SK-N-SH (cell line): Measurements from ENCODE around the gene PAPSS2. TPM values are rescaled to one million over a fixed set of nuclear protein-coding genes. Genes with fewer than 3 reads are reported as not detected.

Source experiments
- CTCF ChIA-PET: fragments of 300-600, 350-600 bp; formaldehyde crosslinking; extraction: SDS; loops from one replicate; lab custom pipeline; 2021; lab: Yijun Ruan, JAX
- POLR2A ChIA-PET: fragments of 350-600 bp; sonication (Branson Sonifier 250); formaldehyde crosslinking; extraction: SDS; loops from one replicate; lab custom pipeline; 2020; ENCODE audit warnings: antibody characterized with exemption, inconsistent platforms; lab: Yijun Ruan, JAX
- DNase-seq: peaks from one replicate; pipeline ENCODE4 v3.0.0; 2012
- H2AFZ ChIP-seq: fragments of 200-600 bp; sonication (generic); 2 replicates; pipeline ENCODE4 v1.8.1; 2016; ENCODE audit warnings: antibody characterized with exemption, mild to moderate bottlenecking, low read depth
- H3F3A ChIP-seq: fragments of 200-600 bp; sonication (generic); replicated peaks from 2 replicates; pipeline ENCODE3; 2016; ENCODE audit warnings: antibody characterized with exemption, mild to moderate bottlenecking; ENCODE audit not compliant: insufficient read depth
- H3K27ac ChIP-seq, 2 experiments: fragments of 200-500 bp in 1 of 2; fragments of 200-600 bp in 1 of 2; sonication (Bioruptor generic) in 1 of 2; sonication (generic), shearing (Covaris generic) in 1 of 2; 2 replicates each; pipeline versions ENCODE4 v1.5.1 to v1.6.1; 2014 to 2016; ENCODE audit warnings: low read depth in 2 of 2, inconsistent platforms in 1 of 2, low read length in 1 of 2, mild to moderate bottlenecking in 1 of 2, mixed read lengths in 1 of 2
- H3K27me3 ChIP-seq: fragments of 200-600 bp; sonication (generic), shearing (Covaris generic); 2 replicates; pipeline ENCODE4 v1.6.1; 2016; ENCODE audit warnings: mixed run types; ENCODE audit not compliant: insufficient read depth
- H3K36me3 ChIP-seq, 2 experiments: fragments of 200-500 bp in 1 of 2; fragments of 200-600 bp in 1 of 2; sonication (Bioruptor generic) in 1 of 2; sonication (generic) in 1 of 2; replicated peaks in 1 of 2; 2 replicates each; pipeline versions ENCODE3 to v1.5.1; 2014 to 2016; ENCODE audit warnings: low read length in 1 of 2, mild to moderate bottlenecking in 1 of 2; ENCODE audit not compliant: insufficient read depth in 2 of 2, control insufficient read depth in 1 of 2
- H3K4me1 ChIP-seq, 2 experiments: fragments of 200-500 bp in 1 of 2; fragments of 200-600 bp in 1 of 2; sonication (Bioruptor generic) in 1 of 2; sonication (generic), shearing (Covaris generic) in 1 of 2; 2 replicates each; pipeline versions ENCODE4 v1.5.1 to v1.6.1; 2014 to 2016; ENCODE audit warnings: low read depth in 1 of 2, low read length in 1 of 2, mixed run types in 1 of 2; ENCODE audit not compliant: insufficient read depth in 2 of 2, control insufficient read depth in 1 of 2
- H3K4me2 ChIP-seq: fragments of 200-600 bp; sonication (generic), shearing (Covaris generic); 2 replicates; pipeline ENCODE4 v1.6.1; 2017; ENCODE audit warnings: mixed run types
- H3K4me3 ChIP-seq, 2 experiments: fragments of 200-500 bp in 1 of 2; fragments of 200-600 bp in 1 of 2; sonication (Bioruptor generic) in 1 of 2; sonication (generic), shearing (Covaris generic) in 1 of 2; 2 replicates each; pipeline versions ENCODE4 v1.5.1 to v1.8.1; 2014 to 2016; ENCODE audit warnings: low read depth in 2 of 2, inconsistent platforms in 1 of 2, low read length in 1 of 2, mild to moderate bottlenecking in 1 of 2, mixed read lengths in 1 of 2, moderate library complexity in 1 of 2
- H3K79me2 ChIP-seq: fragments of 200-600 bp; sonication (generic); 2 replicates; pipeline ENCODE4 v1.8.1; 2017; ENCODE audit warnings: mild to moderate bottlenecking; ENCODE audit not compliant: insufficient read depth
- H3K9ac ChIP-seq: fragments of 200-600 bp; sonication (generic); 2 replicates; pipeline ENCODE4 v1.6.1; 2017; ENCODE audit warnings: mixed run types
- H3K9me2 ChIP-seq: fragments of 200-600 bp; sonication (generic); 2 replicates; pipeline ENCODE4 v1.6.1; 2017; ENCODE audit warnings: mixed run types
- H3K9me3 ChIP-seq: fragments of 200-600 bp; sonication (generic); 2 replicates; pipeline ENCODE4 v1.6.1; 2017; ENCODE audit warnings: mixed run types, mild to moderate bottlenecking, moderate library complexity
- H4K20me1 ChIP-seq: fragments of 200-600 bp; sonication (generic); 2 replicates; pipeline ENCODE4 v1.6.1; 2017; ENCODE audit warnings: mild to moderate bottlenecking, mixed run types; ENCODE audit not compliant: insufficient read depth
- ELF1 ChIP-seq: IDR thresholded peaks from 2 replicates; pipeline ENCODE4 v1.4.0; 2012
- EP300 ChIP-seq, 2 experiments: IDR thresholded peaks; 2 replicates each; pipeline versions ENCODE4 v1.4.0 to v1.6.1; 2012; ENCODE audit warnings: borderline replicate concordance in 1 of 2, low read depth in 1 of 2, low read length in 1 of 2
- EZH2phosphoT487 ChIP-seq: fragments of 200-600 bp; sonication (generic); IDR thresholded peaks from 2 replicates; pipeline ENCODE4 v1.6.1; 2017; ENCODE audit warnings: low read depth, mixed run types, mild to moderate bottlenecking, antibody characterized with exemption, moderate library complexity, borderline replicate concordance
- FOXJ3 ChIP-seq: sonication (generic); formaldehyde crosslinking; IDR thresholded peaks from 2 replicates; pipeline ENCODE4 v1.5.1; 2020; ENCODE audit warnings: mild to moderate bottlenecking, missing genetic modification reagents
- FOXM1 ChIP-seq: IDR thresholded peaks from 2 replicates; pipeline ENCODE4 v1.4.0; 2012; ENCODE audit warnings: low read depth, mild to moderate bottlenecking
- GABPA ChIP-seq: IDR thresholded peaks from 2 replicates; pipeline ENCODE4 v1.4.0; 2012; ENCODE audit warnings: low read depth, mild to moderate bottlenecking
- JUND ChIP-seq: IDR thresholded peaks from 2 replicates; pipeline ENCODE4 v1.4.0; 2012
- RXRA ChIP-seq: IDR thresholded peaks from 2 replicates; pipeline ENCODE4 v1.4.0; 2012; ENCODE audit warnings: low read depth, mild to moderate bottlenecking, borderline replicate concordance
- WGBS: methylation state at CpG from one replicate; pipeline ENCODE4 v1.1.6; 2017; ENCODE audit warnings: low lambda C conversion rate; 5-methylcytosine and 5-hydroxymethylcytosine counted together
- polyA plus RNA-seq, 3 experiments: library from polyadenylated mRNA; depleted of rRNA; stranded (reverse); fragments of >200 nt; gene quantifications; 2 replicates each; pipeline ENCODE4 v1.2.3, GENCODE V29; 2012
- TF ChIP-seq, protein P1 (sequence below): IDR thresholded peaks from 2 replicates; pipeline ENCODE4 v1.4.0; 2012; ENCODE audit warnings: low read depth, borderline replicate concordance
- TF ChIP-seq, protein P2 (sequence below): IDR thresholded peaks from 2 replicates; pipeline ENCODE4 v1.6.1; 2012; ENCODE audit warnings: mild to moderate bottlenecking, low read depth, low read length, moderate library complexity
- TF ChIP-seq, protein P3 (sequence below): IDR thresholded peaks from 2 replicates; pipeline ENCODE4 v1.4.0; 2012; ENCODE audit warnings: low read depth, borderline replicate concordance
- TF ChIP-seq, protein P4 (sequence below): IDR thresholded peaks from 2 replicates; pipeline ENCODE4 v1.4.0; 2012; ENCODE audit warnings: low read depth
- TF ChIP-seq, protein P5 (sequence below): fragments of 150-350 bp; IDR thresholded peaks from 2 replicates; pipeline ENCODE4 v1.6.1; 2017; ENCODE audit warnings: antibody characterized with exemption, low read length, low read depth, borderline replicate concordance

PAPSS2 gene
- polyA plus RNA-seq, 1 of the 3 experiments (the other 2 are of a cell fraction) = 50.0 TPM

DNA sequence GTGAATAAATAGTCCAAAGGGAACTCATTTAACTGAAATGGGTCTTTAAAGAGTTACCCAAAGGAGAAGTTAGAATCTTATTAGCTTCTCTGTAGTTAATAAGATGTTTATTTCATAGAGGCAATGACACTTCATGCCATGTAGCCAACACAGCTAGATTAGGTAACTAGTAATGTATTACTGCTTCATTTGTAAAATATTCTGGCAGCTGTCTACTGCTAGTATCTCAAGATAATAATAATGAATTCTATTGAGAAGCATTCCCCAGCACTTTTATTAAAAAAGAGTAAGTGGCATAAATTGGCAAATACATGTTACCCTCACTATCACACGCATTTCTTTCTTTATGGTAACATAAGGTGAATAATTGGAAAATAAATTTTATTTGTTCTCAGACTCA lies 10.1 kb downstream of the PAPSS2 start:
- TF ChIP-seq, protein P1, sequence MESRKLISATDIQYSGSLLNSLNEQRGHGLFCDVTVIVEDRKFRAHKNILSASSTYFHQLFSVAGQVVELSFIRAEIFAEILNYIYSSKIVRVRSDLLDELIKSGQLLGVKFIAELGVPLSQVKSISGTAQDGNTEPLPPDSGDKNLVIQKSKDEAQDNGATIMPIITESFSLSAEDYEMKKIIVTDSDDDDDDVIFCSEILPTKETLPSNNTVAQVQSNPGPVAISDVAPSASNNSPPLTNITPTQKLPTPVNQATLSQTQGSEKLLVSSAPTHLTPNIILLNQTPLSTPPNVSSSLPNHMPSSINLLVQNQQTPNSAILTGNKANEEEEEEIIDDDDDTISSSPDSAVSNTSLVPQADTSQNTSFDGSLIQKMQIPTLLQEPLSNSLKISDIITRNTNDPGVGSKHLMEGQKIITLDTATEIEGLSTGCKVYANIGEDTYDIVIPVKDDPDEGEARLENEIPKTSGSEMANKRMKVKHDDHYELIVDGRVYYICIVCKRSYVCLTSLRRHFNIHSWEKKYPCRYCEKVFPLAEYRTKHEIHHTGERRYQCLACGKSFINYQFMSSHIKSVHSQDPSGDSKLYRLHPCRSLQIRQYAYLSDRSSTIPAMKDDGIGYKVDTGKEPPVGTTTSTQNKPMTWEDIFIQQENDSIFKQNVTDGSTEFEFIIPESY = no peak
- TF ChIP-seq EZH2phosphoT487 = no peak
- TF ChIP-seq GABPA = no peak
- no peak for TF ChIP-seq EP300 (IDR thresholded peaks at IDR 0.05; ENCODE audit: borderline replicate concordance in 1 of 2, low read depth in 1 of 2, low read length in 1 of 2)
- TF ChIP-seq, protein P2, sequence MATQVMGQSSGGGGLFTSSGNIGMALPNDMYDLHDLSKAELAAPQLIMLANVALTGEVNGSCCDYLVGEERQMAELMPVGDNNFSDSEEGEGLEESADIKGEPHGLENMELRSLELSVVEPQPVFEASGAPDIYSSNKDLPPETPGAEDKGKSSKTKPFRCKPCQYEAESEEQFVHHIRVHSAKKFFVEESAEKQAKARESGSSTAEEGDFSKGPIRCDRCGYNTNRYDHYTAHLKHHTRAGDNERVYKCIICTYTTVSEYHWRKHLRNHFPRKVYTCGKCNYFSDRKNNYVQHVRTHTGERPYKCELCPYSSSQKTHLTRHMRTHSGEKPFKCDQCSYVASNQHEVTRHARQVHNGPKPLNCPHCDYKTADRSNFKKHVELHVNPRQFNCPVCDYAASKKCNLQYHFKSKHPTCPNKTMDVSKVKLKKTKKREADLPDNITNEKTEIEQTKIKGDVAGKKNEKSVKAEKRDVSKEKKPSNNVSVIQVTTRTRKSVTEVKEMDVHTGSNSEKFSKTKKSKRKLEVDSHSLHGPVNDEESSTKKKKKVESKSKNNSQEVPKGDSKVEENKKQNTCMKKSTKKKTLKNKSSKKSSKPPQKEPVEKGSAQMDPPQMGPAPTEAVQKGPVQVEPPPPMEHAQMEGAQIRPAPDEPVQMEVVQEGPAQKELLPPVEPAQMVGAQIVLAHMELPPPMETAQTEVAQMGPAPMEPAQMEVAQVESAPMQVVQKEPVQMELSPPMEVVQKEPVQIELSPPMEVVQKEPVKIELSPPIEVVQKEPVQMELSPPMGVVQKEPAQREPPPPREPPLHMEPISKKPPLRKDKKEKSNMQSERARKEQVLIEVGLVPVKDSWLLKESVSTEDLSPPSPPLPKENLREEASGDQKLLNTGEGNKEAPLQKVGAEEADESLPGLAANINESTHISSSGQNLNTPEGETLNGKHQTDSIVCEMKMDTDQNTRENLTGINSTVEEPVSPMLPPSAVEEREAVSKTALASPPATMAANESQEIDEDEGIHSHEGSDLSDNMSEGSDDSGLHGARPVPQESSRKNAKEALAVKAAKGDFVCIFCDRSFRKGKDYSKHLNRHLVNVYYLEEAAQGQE = no peak
- TF ChIP-seq FOXM1 = no peak
- no peak for TF ChIP-seq JUND
- TF ChIP-seq, protein P3, sequence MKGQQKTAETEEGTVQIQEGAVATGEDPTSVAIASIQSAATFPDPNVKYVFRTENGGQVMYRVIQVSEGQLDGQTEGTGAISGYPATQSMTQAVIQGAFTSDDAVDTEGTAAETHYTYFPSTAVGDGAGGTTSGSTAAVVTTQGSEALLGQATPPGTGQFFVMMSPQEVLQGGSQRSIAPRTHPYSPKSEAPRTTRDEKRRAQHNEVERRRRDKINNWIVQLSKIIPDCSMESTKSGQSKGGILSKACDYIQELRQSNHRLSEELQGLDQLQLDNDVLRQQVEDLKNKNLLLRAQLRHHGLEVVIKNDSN = no peak
- TF ChIP-seq, protein P4, sequence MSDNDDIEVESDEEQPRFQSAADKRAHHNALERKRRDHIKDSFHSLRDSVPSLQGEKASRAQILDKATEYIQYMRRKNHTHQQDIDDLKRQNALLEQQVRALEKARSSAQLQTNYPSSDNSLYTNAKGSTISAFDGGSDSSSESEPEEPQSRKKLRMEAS = no peak
- no peak for TF ChIP-seq ELF1
- no peak for TF ChIP-seq RXRA
- TF ChIP-seq, protein P5, sequence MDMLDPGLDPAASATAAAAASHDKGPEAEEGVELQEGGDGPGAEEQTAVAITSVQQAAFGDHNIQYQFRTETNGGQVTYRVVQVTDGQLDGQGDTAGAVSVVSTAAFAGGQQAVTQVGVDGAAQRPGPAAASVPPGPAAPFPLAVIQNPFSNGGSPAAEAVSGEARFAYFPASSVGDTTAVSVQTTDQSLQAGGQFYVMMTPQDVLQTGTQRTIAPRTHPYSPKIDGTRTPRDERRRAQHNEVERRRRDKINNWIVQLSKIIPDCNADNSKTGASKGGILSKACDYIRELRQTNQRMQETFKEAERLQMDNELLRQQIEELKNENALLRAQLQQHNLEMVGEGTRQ = no peak
- no peak for TF ChIP-seq FOXJ3
- Histone ChIP-seq H3K9me3 (no peaks in the 10 kb centered on the region), H3K4me1 (peaks cover 0 to 7% of the 10 kb centered on the region in 2 experiments; a peak in 1 of 4 replicates), H3K79me2 (peaks cover 96% of the 10 kb centered on the region), H3K9ac (no peak overlapping the region), H3K36me3 (peaks cover 4 to 21% of the 10 kb centered on the region in 2 experiments), H3K27ac (peak overlapping the region in 1 of 2 experiments; percentile 70; a peak in 2 of 4 replicates), H3K4me2 (no peak overlapping the region), H3K4me3 (no peak overlapping the region), H2AFZ (no peak overlapping the region), H3F3A (peaks cover 27% of the 10 kb centered on the region), H3K27me3 (no peaks in the 10 kb centered on the region), H4K20me1 (no peaks in the 10 kb centered on the region), H3K9me2 (no peaks in the 10 kb centered on the region)
- 97% methylated on average over 1 of the region's 1 CpG for WGBS
- CTCF ChIA-PET = interaction anchor here (0.7 kb wide), 1 partner anchor 13 kb away, joined by 3 read pairs; no protein-coding TSS in a partner anchor
- no peak for DNase-seq
- POLR2A ChIA-PET = no interaction called here
